HL-60 (cell line): ENCODE measurements around the gene MTG2.

Experiments used
- DNase-seq, 2 experiments: peaks; one replicate each; pipeline ENCODE4 v3.0.0-alpha.2; 2010 to 2020; ENCODE audit warnings: low read depth in 1 of 2, low spot score in 1 of 2
- H3K27ac ChIP-seq: fragments of 250-450 bp; sonication (Bioruptor Pico); replicated peaks from 2 replicates; pipeline ENCODE4 v1.5.1; 2020; ENCODE audit warnings: mild to moderate bottlenecking, moderate library complexity
- H3K27me3 ChIP-seq: fragments of 250-450 bp; sonication (Bioruptor Pico); 2 replicates; pipeline ENCODE4 v1.5.1; 2021; ENCODE audit warnings: mild to moderate bottlenecking, moderate library complexity; ENCODE audit not compliant: insufficient read depth, poor library complexity, severe bottlenecking
- H3K4me3 ChIP-seq: replicated peaks from 2 replicates; pipeline ENCODE4 v1.5.1; 2011; ENCODE audit warnings: mild to moderate bottlenecking, control low read depth, low read length; ENCODE audit not compliant: insufficient read depth
- GABPA ChIP-seq: IDR thresholded peaks from 2 replicates; pipeline ENCODE4 v1.6.1; 2012; ENCODE audit warnings: low read depth
- POLR2AphosphoS5 ChIP-seq: IDR thresholded peaks from 2 replicates; pipeline ENCODE4 v1.6.1; 2012; ENCODE audit warnings: low read depth
- REST ChIP-seq: IDR thresholded peaks from 2 replicates; pipeline ENCODE4 v1.6.1; 2012; ENCODE audit warnings: low read depth; ENCODE audit not compliant: insufficient replicate concordance
- SPI1 ChIP-seq: IDR thresholded peaks from 2 replicates; pipeline ENCODE4 v1.6.1; 2012; ENCODE audit warnings: low read depth, mild to moderate bottlenecking, borderline replicate concordance
- TF ChIP-seq, protein P1 (sequence below): IDR thresholded peaks from one replicate; pipeline ENCODE4 v1.5.1; 2011; ENCODE audit warnings: low read length, control low read depth, inconsistent platforms; ENCODE audit not compliant: insufficient read depth

The MTG2 gene

GRCh38 chr20:62179162-62179504 is 3.7 kb upstream of the MTG2 start:
- no peak for TF ChIP-seq REST
- no peak for TF ChIP-seq POLR2AphosphoS5
- TF ChIP-seq, protein P1, sequence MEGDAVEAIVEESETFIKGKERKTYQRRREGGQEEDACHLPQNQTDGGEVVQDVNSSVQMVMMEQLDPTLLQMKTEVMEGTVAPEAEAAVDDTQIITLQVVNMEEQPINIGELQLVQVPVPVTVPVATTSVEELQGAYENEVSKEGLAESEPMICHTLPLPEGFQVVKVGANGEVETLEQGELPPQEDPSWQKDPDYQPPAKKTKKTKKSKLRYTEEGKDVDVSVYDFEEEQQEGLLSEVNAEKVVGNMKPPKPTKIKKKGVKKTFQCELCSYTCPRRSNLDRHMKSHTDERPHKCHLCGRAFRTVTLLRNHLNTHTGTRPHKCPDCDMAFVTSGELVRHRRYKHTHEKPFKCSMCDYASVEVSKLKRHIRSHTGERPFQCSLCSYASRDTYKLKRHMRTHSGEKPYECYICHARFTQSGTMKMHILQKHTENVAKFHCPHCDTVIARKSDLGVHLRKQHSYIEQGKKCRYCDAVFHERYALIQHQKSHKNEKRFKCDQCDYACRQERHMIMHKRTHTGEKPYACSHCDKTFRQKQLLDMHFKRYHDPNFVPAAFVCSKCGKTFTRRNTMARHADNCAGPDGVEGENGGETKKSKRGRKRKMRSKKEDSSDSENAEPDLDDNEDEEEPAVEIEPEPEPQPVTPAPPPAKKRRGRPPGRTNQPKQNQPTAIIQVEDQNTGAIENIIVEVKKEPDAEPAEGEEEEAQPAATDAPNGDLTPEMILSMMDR: no peak
- no peak for TF ChIP-seq SPI1
- no peak for TF ChIP-seq GABPA
- H3K4me3 ChIP-seq: no peak overlapping the region
- no peak for DNase-seq
- H3K27me3 ChIP-seq: no peaks in the 10 kb centered on the region
- no peak overlapping the region for H3K27ac ChIP-seq

DNA sequence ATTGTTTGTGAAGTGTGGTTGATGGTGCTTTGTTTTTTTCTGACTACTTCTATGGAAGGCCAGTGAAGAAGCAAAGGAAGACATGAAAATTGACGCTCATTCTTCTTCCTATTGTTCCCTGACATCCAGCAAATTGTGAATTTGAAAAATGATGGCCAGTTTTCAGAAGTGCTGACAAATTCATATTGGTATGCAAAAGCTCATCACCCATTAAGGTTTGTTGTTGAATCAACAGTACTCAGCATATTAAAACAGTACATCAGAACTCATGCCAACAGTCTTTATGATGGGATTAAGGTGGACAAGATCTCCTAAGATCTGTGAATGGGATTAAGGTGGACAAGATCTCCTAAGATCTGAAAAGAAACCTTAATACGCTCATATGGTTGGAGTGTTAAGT is 1.0 kb upstream of the MTG2 start:
- no peak for DNase-seq
- H3K27me3 ChIP-seq: no peaks in the 10 kb centered on the region

GRCh38 chr20:62183426-62184142 is 756 bp downstream of the MTG2 start:
- peak overlapping the region; percentile 82 for H3K4me3 ChIP-seq
- peak overlapping the region; percentile 93 for H3K27ac ChIP-seq
- DNase-seq: no peak
- no peak for TF ChIP-seq GABPA
- no peak for TF ChIP-seq REST
- H3K27me3 ChIP-seq: no peaks in the 10 kb centered on the region

More for the DNA sequence above, 1.0 kb upstream of the MTG2 start:
- no peak for TF ChIP-seq SPI1
- TF ChIP-seq, protein P1: no peak
- TF ChIP-seq POLR2AphosphoS5: no peak
- TF ChIP-seq GABPA: no peak
- TF ChIP-seq REST: no peak
- H3K4me3 ChIP-seq: peak overlapping the region; percentile 82
- peak overlapping the region; percentile 93 for H3K27ac ChIP-seq

- TF ChIP-seq POLR2AphosphoS5: no peak
- TF ChIP-seq, protein P1: no peak
- no peak for TF ChIP-seq REST
- no peak for TF ChIP-seq GABPA
- no peak for TF ChIP-seq SPI1
- Histone ChIP-seq H3K27me3 (no peaks in the 10 kb centered on the region), H3K27ac (peak overlapping the region; percentile 93), H3K4me3 (peak overlapping the region; percentile 10)
- no peak for DNase-seq
Measured at GRCh38 chr20:62186096-62186426, 3.2 kb downstream of the MTG2 start.
